OCI-LY7 (cell line): Measurements from ENCODE around the gene ANKLE2. TPM values are rescaled to one million over a fixed set of nuclear protein-coding genes. Genes with fewer than 3 reads are reported as not detected.
"Not testable (repeated sequence)": the region's sequence is repeated elsewhere in the genome, so short reads cannot be mapped to it uniquely, and the experiment has no call there.

ENCODE experiments used
- Bru-seq: library from RNA; stranded (reverse); fragments of 400-500 nt; gene quantifications from one replicate; lab custom pipeline; 2021; lab: Mats Ljungman, UMichigan
- BruChase-seq, 2 experiments: library from RNA; stranded (reverse); fragments of 400-500 nt; gene quantifications; one replicate each; lab custom pipeline; 2021; lab: Mats Ljungman, UMichigan
- BruUV-seq: library from RNA; stranded (reverse); fragments of 400-500 nt; replicated peaks from 2 replicates; lab custom pipeline; 2021; lab: Mats Ljungman, UMichigan
- CTCF ChIA-PET: fragments of 300-600 bp; sonication (Branson Sonifier 250); formaldehyde crosslinking; loops from one replicate; lab custom pipeline; 2022; ENCODE audit warnings: antibody characterized with exemption; ENCODE audit not compliant: unreplicated experiment; lab: Charles Lee
- POLR2A ChIA-PET: fragments of 300-600 bp; sonication (Branson Sonifier 250); formaldehyde crosslinking; loops from one replicate; lab custom pipeline; 2022; ENCODE audit warnings: antibody characterized with exemption; lab: Charles Lee
- DNase-seq: peaks from one replicate; pipeline ENCODE4 v3.0.0-alpha.2; 2015; ENCODE audit warnings: low spot score
- H2AFZ ChIP-seq: fragments of 200-600 bp; sonication (generic), shearing (Covaris generic); 2 replicates; pipeline ENCODE4 v1.6.1; 2014; ENCODE audit warnings: mild to moderate bottlenecking, antibody characterized with exemption, low read length, moderate library complexity
- H3K27ac ChIP-seq: fragments of 200-600 bp; sonication (generic); 2 replicates; pipeline ENCODE4 v1.5.1; 2014; ENCODE audit warnings: mixed run types, low read depth, mild to moderate bottlenecking, moderate library complexity, low read length, inconsistent platforms; ENCODE audit not compliant: poor library complexity, severe bottlenecking
- H3K36me3 ChIP-seq: fragments of 200-600 bp; sonication (generic); 2 replicates; pipeline ENCODE4 v1.6.1; 2014; ENCODE audit warnings: mild to moderate bottlenecking, antibody characterized with exemption, low read length, moderate library complexity, mixed read lengths; ENCODE audit not compliant: insufficient read depth
- H3K4me1 ChIP-seq: fragments of 200-600 bp; sonication (generic); 2 replicates; pipeline ENCODE4 v1.5.1; 2014; ENCODE audit warnings: mild to moderate bottlenecking, low read length; ENCODE audit not compliant: insufficient read depth, poor library complexity, severe bottlenecking
- H3K4me2 ChIP-seq: fragments of 200-600 bp; sonication (generic); 2 replicates; pipeline ENCODE4 v1.6.1; 2014; ENCODE audit warnings: mild to moderate bottlenecking, low read length
- H3K4me3 ChIP-seq: fragments of 200-600 bp; sonication (generic); 2 replicates; pipeline ENCODE4 v1.5.1; 2014; ENCODE audit warnings: mild to moderate bottlenecking, low read depth, low read length; ENCODE audit not compliant: poor library complexity, severe bottlenecking
- H3K79me2 ChIP-seq: fragments of 200-600 bp; sonication (generic); 2 replicates; pipeline ENCODE4 v1.6.1; 2016; ENCODE audit warnings: low read depth, mild to moderate bottlenecking, low read length, moderate library complexity, mixed read lengths; ENCODE audit not compliant: insufficient read depth
- H3K9me2 ChIP-seq: fragments of 200-600 bp; sonication (generic); 2 replicates; pipeline ENCODE4 v1.6.1; 2016; ENCODE audit warnings: mild to moderate bottlenecking, low read length, mixed read lengths; ENCODE audit not compliant: insufficient read depth
- H3K9me3 ChIP-seq: fragments of 200-600 bp; sonication (generic); 2 replicates; pipeline ENCODE4 v1.6.1; 2014; ENCODE audit warnings: mild to moderate bottlenecking, mixed run types, low read length, mixed read lengths
- H4K20me1 ChIP-seq: fragments of 200-600 bp; sonication (generic); 2 replicates; pipeline ENCODE4 v1.6.1; 2014; ENCODE audit warnings: mild to moderate bottlenecking, antibody characterized with exemption, low read length, moderate library complexity, mixed read lengths; ENCODE audit not compliant: insufficient read depth
- CTCF ChIP-seq: fragments of 200-600 bp; sonication (generic); conservative IDR thresholded peaks from 2 replicates; pipeline ENCODE4 v1.5.1; 2014; ENCODE audit warnings: mild to moderate bottlenecking, antibody characterized with exemption, low read length, moderate library complexity, mixed read lengths
- EZH2phosphoT487 ChIP-seq: fragments of 200-600 bp; sonication (generic); IDR thresholded peaks from 2 replicates; pipeline ENCODE4 v1.6.1; 2018; ENCODE audit warnings: low read depth, borderline replicate concordance, mild to moderate bottlenecking, mixed run types, antibody characterized with exemption, low read length, moderate library complexity, mixed read lengths
- intact Hi-C: fragments of 100-400 bp; cut with micrococcal nuclease; formaldehyde crosslinking; loops from one replicate; pipeline ENCODE4 v1.10.0; 2022; ENCODE audit not compliant: unreplicated experiment
- long read RNA-seq: library from polyadenylated mRNA; stranded (forward); transcript quantifications from one replicate; pipeline ENCODE4 v2.0.0, GENCODE V29; 2022
- total RNA-seq, 2 experiments: library from RNA; depleted of rRNA in 1 of 2; stranded (reverse); fragments of >200 nt in 1 of 2; shearing (Covaris generic) in 1 of 2; gene quantifications; 2 replicates each; pipeline ENCODE4 v1.2.3, GENCODE V29; 2014 to 2022

The ANKLE2 gene
- total RNA-seq (2014; rRNA removed; shearing (Covaris generic)) (88.0 and 95.4 TPM in 2 replicates), total RNA-seq (2022) (113 and 121 TPM in 2 replicates), Bru-seq, nascent RNA (percentile 79 among the genes with signal in this experiment), BruChase-seq, experiment 1, labeled RNA remaining after a 6-hour chase (percentile 89 among the genes with signal in this experiment), BruChase-seq, experiment 2, labeled RNA remaining after a 2-hour chase (percentile 93 among the genes with signal in this experiment)
- long read RNA-seq, full-length matches to known transcripts: 190 of 308 reads
- long read RNA-seq, partial matches to known transcripts: 23 of 308 reads
- long read RNA-seq, other reads (novel, unspliced or antisense): 95 of 308 reads

- Histone ChIP-seq H3K36me3 (peaks cover 47% of the 10 kb centered on the region), H4K20me1 (peaks cover 15% of the 10 kb centered on the region), H3K79me2 (peaks cover 61% of the 10 kb centered on the region), H3K9me3 (no peaks in the 10 kb centered on the region), H3K9me2 (no peaks in the 10 kb centered on the region), H3K4me2 (peak within 1 kb of the TSS; percentile 85), H2AFZ (peak within 1 kb of the TSS; percentile 34; the same call in 1 of the 2 replicates), H3K4me3 (peak within 1 kb of the TSS; percentile 97), H3K27ac (peak within 1 kb of the TSS; percentile 87), H3K4me1 (peaks cover 22% of the 10 kb centered on the region)
- TF ChIP-seq EZH2phosphoT487 (no peak), CTCF (no peak)
- intact Hi-C loops: no loop called here
- POLR2A ChIA-PET: interaction anchor here (1.1 kb wide), 1 partner anchor 10 kb away, joined by 3 read pairs; no protein-coding TSS in a partner anchor
- DNase-seq: peak; percentile 76
- CTCF ChIA-PET: no interaction called here
- no TSS peak for BruUV-seq
These were observed at the start of gene ANKLE2 for GRCh38 chr12:132761032-132761920. Gene ANKLE2, minus strand, starts transcription at chr12:132761832. Its CDS starts 34 bp downstream, at chr12:132761798.

GRCh38 chr12:132809391-132809790 is 47.8 kb upstream of the ANKLE2 start:
- H4K20me1 ChIP-seq, CTCF ChIA-PET, H3K4me1 ChIP-seq, H3K9me3 ChIP-seq, H2AFZ ChIP-seq, BruUV-seq, POLR2A ChIA-PET, H3K4me3 ChIP-seq, H3K9me2 ChIP-seq, intact Hi-C loops, H3K4me2 ChIP-seq, H3K27ac ChIP-seq: not testable (repeated sequence)
- peak; percentile 48; the same call in 1 of the 2 replicates for TF ChIP-seq CTCF
- H3K79me2 ChIP-seq: peaks cover 11% of the 10 kb centered on the region; the same call in 1 of the 2 replicates
- DNase-seq: peak; percentile 42
- H3K36me3 ChIP-seq: peaks cover 74% of the 10 kb centered on the region
